ENCODE measurements around the gene HMOX2.
A peak's percentile ranks its signal among the peaks of the same experiment; 100 is the strongest.

HMOX2 gene

DNA sequence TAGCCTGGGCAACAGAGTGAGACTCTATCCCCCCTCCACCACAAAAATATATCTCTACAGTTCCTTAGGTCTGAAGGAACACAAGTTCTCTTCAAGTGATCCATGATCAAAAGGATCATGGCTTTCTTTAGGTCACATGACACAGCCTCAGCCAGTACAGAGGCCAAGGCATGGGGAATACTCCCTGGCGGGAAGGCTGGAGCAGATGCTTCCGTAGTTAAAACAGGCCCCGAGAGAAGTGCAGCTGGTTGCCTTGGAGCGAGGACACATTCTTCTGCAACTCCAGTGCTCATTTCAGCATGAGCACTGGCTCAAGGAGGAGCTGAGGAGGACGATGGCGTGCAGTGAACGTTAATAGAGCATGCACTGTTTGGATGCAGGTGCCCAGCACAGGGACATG lies 48.9 kb downstream of the HMOX2 start:
- DNase-seq (ENCODE audit: low spot score), result no peak

DNA sequence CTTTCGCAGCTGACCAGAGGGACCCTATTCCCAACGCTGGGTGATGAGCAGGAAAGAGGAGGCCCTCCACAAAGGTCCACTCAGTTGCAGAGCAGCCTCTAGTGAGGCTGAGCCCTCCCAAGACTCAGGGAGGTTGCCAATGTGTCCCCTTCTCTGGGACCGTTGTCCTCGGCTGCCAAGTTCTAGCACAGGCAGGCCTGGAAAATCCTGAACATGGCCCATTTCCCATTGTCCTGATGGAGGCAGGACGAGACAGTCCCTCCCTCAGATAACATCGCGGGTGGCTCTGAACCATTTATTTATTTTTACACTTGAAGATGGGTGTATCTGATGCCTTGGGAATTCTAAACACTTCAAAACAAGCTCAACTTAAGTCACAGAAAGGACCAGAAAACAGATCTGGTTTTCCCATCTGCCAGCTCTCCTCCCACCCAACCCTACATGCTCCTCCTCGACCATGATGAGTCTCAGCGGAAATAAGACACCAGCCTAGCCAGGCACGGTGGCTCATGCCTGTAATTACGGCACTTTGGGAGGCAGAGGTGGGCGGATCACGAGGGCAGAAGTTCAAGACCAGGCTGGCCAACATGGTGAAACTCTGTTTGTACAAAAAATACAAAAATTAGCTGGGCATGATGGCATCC lies 49.6 kb downstream of the HMOX2 start:
- no peak for DNase-seq (ENCODE audit: low spot score)

- DNase-seq (ENCODE audit: low spot score), result no peak
These were observed 53.2 kb downstream of the HMOX2 start for GRCh38 chr16:4529085-4530060.

DNA sequence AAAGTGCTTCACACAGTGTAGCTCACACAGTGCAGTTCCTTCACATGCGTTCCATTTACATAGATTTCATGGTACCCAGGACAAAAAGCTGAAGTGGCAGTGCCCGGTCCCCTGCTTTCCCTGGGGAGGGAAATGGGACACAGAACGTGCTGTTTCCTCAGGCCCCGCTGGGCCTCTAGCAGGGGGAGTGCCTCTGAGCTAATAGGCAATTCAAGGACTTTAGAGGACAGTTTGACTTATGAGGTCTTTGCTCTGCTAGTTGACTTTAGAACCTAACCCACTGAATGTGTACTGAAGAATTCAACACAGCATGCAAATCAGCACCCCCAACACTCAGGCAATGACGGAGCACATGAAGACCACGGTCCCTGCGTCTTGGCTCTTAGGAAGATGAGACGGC lies 55.6 kb downstream of the HMOX2 start:
- no peak for DNase-seq (ENCODE audit: low spot score)

DNA sequence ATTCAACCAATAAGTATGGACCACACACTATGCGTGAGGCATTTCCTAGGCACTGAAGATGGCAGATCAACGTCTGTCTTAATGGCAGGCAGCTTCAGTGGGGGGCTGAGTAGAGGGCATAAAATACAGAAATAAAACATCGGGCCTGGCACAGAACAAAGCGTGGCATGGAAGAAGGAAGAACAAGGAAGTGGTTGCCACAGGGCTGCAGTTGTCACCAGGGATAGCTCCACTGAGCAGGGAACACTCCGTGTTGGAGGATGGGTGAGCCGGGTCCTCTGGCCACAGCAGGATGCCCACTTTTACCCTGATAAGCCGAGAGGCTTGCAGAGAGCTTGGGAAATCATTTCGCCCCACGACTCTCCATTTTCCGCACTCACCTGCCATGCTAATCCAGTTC lies 56.0 kb downstream of the HMOX2 start:
- no peak for DNase-seq (ENCODE audit: low spot score)

DNA sequence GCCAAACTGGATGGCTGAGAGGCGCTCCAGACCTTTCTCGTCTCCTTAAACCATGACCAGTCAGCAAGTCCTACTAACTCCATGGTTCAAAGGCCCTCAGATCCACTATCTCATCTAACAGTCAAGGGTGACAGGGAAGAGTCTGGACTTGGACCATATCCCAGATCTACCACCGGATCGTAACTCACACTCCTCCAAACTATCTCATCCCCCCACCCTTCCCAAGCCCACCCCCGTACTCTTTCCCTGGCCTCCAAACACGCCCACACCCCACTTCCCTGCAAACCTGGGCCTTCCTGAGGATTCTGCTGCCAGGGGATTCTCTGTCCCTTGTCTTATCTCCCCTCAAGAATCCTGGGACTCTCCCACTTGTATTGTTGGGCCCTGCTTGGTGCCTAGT lies 57.3 kb downstream of the HMOX2 start:
- DNase-seq (ENCODE audit: low spot score), result no peak

- DNase-seq (ENCODE audit: low spot score), result no peak
These were observed 58.1 kb downstream of the HMOX2 start for GRCh38 chr16:4534151-4534790.

- DNase-seq (ENCODE audit: low spot score), result no peak
These were observed 59.5 kb downstream of the HMOX2 start for GRCh38 chr16:4535627-4536108.

GRCh38 chr16:4536391-4537106 lies 60.4 kb downstream of the HMOX2 start:
- no peak for DNase-seq (ENCODE audit: low spot score)

DNA sequence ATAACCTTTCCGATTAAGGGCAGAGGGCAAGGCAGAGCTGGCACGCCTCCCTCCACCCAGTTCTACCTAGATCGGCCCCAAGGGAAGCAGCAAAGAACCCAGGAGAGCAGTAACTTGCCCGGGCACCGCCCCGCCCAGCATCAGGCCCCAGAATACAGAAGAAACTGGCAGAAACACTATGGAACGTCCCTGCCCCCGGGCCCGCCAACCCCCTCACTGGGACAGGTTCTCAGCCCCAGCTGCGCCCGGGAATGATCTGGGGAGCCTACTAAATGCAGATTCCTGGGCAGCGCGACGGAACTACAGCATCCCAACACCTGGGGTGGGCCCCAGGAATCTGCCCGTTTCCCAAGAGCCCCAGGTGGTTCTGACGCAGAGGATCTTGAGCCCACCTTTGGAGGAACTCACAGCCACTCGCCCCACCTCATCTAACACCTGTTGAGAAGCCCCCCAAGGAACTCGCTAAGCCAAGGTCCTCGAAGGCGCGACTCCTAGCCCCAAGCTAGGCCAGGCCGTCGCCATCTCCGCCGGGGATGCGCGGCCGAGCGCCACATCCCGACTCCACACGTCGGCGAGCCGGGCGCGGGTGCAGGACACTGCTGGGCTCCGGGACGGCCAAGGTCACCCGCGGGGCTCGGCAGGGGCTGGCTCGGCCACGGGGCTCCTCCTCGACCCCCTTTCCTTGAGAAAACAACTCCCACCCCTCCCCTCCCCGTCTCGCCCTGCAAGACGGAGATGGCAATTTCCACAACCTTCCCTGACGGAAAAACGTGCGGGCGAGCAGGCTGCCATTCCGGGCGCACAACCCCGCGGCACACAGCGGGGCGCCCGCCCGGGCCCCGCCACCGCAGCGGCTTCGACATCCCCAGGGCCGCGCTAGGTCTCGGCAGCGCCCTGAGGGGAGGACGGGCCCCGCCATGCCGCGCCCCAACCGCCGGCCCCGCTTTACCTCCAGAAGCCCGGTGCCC lies 61.5 kb downstream of the HMOX2 start:
- DNase-seq (ENCODE audit: low spot score), result peak; percentile 42

DNA sequence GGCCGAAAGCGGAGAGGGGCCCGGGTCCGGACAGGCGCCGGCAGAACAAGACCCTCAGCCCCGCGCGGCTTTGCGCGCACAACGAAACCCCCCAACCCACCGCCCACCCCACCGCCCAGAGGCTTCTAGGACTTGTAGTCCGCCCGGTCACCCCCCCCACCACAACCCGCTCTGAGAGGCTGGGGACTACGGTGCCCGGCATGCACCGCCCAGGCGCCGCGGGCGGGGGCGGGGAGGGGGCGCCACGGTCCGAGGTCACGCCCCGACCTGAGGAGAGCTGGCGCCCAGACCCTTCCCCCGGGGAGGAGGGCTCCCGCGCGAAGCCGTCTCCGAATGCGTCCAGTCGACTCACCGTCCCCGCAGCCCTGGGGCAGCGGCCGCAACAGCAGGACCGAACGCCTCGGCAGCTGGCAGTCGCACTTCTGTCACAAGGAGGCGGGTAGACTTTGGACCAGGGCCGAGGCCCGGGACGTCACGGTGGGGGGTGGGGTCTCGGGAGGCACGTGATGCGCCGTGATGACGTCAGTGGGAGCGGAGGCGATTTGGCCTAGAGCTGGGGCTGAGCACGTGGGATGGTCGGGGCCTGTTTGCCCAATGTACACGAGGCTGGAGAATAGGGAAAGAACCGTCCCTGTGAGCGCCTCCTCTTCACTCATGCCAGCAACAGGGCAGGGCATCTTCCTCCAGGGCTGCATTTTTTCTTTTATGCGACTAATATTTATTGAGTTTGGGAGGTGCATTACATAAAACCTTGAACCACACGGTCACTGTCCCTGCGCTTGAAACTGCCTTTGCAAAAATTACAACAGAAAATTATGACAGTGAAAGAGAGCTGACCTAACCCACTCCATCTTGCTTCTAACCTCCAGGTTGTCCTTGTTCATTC lies 62.4 kb downstream of the HMOX2 start, which contains the start of gene CDIP1:
CDIP1 (minus strand) TSS at position 424 of the 886 bp plus-strand sequence. CDS start 24,643 bp downstream, outside the sequence.
- DNase-seq (ENCODE audit: low spot score), result peak; percentile 93

DNA sequence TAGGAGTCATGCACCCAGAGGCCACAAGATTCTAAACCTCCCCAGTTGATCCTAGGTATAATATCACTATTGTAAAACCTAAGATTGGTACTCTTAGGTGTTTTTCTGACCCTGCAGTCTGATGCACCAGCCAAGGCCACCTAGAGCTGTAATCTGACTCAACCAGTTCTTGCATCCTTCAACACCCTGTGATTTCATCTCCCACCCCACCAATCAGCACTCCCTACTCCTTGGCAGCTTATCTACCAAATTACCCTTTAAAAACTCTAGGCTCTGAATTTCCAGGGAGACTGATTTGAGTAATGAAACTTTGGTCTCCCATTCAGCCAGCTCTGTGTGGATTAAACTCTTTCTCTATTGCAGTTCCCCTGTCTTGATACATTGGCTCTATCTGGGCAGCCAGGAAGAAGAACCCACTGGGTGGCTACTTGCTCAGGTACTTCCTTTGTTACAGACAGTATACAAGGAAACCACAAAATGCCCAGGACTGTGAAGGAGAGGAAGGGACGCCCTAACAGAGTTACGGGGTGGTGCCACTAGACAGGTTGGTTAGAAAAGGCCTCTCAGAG lies 63.6 kb downstream of the HMOX2 start:
- DNase-seq (ENCODE audit: low spot score), result no peak

DNA sequence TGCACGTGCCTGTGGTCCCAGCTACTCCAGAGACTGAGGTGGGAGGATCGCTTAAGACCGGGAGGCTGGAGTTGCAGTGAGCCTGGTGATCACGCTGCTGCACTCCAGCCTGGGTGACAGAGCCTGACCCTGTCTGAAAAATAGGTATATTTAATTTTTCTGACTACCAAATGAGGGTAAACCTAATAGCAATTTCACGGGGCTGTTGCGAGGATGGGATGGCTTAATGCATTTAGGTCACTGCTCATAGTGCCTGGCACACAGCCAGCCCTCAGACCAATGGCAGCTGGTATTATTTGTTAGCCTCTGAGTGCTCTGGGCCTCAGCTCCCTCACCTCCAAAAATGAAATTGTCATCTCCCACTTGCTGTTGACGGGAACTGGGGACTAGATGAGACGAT lies 68.3 kb downstream of the HMOX2 start:
- DNase-seq (ENCODE audit: low spot score), result no peak

GRCh38 chr16:4548124-4548523 lies 71.9 kb downstream of the HMOX2 start:
- no peak for DNase-seq (ENCODE audit: low spot score)

DNA sequence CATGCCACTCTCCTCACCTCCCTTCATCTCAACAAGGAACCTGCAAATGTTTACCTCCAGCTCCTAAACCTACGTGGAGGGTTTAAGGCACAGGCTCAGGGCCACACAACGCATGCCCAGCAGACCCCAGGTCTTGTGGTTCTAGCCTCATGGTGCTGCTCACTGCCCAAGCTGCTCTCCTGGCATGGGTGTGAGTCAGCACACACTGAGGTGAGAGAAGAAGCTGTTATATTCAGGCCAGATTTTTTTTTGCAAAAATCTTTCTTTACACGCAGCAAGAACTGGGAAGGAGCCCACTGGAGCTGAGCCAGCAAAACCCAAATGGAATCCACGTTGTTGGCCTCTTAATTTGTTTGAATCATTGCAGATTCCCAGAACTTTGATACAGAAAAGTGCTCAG lies 74.4 kb downstream of the HMOX2 start:
- DNase-seq (ENCODE audit: low spot score), result no peak

GRCh38 chr16:4552541-4552940 lies 76.3 kb downstream of the HMOX2 start:
- no peak for DNase-seq (ENCODE audit: low spot score)

- no peak for DNase-seq (ENCODE audit: low spot score)
These were observed 79.9 kb downstream of the HMOX2 start, which contains the start of gene C16orf96 for GRCh38 chr16:4556112-4556511. Gene C16orf96 (plus strand): TSS chr16:4556340. CDS start chr16:4556490, 150 bp downstream.

DNA sequence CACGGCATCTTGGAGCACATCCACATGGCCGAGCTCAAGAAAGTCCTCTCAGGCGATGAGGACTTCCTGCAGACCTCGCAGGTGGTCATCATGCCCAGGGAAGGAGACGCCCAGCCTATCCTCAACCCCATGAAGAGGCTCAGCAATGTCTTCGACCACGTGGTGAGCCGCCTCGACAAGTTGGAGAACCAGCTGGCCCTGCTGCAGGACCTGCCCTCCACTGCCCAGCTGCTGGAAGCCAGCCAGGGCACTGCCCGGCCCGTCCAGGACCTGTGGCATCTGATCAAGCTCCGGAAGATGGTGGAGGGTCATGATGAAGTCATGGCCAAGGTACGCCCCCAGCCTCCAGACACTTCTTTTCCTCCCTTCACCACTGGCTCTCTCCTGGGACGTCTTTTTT lies 80.4 kb downstream of the HMOX2 start:
- no peak for DNase-seq (ENCODE audit: low spot score)

GRCh38 chr16:4557973-4558372 lies 81.8 kb downstream of the HMOX2 start:
- no peak for DNase-seq (ENCODE audit: low spot score)

All from hepatic stellate cell (primary cell).